Smooth muscle cell of the brain vasculature (primary cell): ENCODE measurements around the gene DNAAF8.

Experiments used
- DNase-seq: peaks from one replicate; pipeline ENCODE4 v3.0.0-alpha.2; 2012; ENCODE audit warnings: low read depth, low spot score

Gene DNAAF8

DNA sequence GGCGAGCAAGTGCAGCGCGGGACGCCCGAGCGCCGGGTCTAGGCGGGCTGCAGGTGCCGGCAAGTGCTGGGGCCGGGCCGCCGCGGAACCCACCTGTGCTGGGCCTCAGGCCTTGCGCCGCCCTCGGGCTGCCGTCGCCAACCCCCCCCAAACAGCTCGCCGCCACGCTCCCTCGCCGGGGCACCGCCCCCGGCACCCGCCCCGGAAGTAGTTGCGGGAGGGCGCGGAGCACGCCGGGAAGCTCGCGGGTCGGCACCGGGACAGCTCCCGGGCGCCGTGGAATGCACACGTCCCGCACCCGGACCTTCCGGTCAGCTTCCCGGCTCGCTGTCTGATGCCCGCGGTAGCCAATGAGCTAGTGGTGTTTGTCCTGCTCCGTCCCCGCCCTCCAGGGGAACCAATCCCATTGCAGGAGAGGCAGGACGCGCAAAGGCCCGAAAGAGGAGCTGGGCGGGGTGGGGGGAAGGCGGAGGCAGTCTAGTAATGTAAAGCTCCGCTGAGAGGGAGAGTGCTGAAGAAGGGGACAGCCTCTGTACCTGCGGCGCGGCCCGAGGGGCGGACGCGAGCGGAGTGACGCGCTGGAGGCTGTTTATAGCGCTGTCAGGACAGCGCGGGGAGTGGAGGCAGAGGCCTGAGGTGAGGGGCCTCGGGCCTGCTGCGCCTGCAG lies at the start of gene DNAAF8, which contains the start of gene ANKS3:
DNAAF8 (plus strand) TSS at position 475 of the 667 bp plus-strand sequence. CDS start 1,978 bp downstream, outside the sequence.
ANKS3 (minus strand) TSS at position 209 of the 667 bp plus-strand sequence. CDS start 4,122 bp downstream, outside the sequence.
- DNase-seq, result peak; percentile 84

GRCh38 chr16:4684763-4685162 lies 49.6 kb upstream of the DNAAF8 start:
- no peak for DNase-seq

DNA sequence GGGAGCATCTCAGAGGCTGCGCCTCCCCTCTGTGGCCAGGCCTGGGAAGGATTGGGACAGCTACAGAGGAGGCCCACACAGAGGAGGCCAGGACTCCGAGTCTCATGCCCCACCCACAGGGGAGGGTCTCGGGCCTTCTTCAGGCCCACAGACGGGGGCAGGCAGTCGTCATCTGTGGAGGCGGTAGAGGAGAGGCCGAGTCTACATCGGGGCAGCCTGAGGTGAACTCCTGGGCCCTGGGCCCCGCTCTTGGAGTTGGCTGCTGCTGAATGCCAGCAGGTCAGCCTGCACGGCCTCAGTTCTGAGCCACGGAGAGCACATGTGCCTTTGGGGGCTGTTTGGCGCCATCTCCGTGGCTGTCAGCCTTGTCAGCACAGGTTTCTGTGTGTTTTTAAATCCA lies 49.0 kb upstream of the DNAAF8 start:
- no peak for DNase-seq

DNA sequence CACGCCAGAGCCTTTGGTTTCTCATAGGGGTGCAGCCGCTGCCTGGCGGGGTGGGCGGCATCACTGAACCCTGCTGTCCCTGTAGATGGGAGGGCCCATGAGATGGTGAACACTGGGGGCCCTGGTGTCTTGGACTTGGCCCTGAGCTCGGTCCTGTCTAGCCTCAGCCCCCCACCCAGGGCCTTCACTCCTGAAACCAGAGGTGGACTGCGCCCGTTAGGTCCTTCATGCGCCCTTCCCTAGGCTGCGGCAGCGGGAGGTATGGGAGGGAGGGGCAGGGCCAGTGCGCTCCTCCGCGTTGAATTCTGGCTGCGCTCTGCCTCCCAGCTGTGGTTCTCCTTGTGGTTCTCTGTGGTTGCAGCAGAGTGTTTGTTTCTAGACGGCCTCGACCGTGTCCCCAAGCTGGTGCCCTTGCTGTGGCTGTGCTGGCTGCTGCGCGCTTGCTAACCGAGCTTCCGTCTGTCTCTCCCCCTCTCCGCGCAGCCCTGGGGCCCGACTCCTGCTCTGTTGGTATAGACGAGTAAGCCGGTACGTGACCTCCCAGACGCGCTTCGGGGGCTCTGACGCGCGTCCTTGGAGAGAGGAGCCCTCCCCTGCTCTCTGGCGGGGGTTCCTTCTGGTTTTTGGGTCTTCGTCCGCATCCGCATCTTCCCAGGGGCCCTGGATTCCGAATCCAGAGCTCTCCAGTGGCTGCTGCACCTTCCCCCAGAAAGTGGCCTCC lies 48.4 kb upstream of the DNAAF8 start:
- DNase-seq, result no peak

- DNase-seq, result no peak
These were observed 47.7 kb upstream of the DNAAF8 start for GRCh38 chr16:4686497-4687210.

DNA sequence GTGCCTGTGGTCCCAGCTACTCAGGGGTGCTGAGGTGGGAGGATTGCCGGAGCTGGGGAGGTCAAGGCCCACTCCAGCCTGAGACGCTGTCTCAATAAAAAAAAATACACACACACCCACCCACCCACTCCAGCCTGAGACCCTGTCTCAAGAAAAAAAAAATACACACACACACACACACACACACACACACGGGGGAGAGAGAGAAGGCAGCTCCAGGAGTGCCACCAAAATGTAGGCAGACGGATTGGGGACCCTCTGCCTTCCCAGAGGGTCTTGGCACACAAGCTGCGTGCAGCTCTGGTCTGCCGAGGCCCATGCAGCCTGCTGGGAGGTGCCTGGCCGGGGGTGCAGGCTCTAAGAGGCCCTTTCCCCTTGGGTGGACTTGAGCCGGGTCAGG lies 46.9 kb upstream of the DNAAF8 start:
- DNase-seq, result no peak

DNA sequence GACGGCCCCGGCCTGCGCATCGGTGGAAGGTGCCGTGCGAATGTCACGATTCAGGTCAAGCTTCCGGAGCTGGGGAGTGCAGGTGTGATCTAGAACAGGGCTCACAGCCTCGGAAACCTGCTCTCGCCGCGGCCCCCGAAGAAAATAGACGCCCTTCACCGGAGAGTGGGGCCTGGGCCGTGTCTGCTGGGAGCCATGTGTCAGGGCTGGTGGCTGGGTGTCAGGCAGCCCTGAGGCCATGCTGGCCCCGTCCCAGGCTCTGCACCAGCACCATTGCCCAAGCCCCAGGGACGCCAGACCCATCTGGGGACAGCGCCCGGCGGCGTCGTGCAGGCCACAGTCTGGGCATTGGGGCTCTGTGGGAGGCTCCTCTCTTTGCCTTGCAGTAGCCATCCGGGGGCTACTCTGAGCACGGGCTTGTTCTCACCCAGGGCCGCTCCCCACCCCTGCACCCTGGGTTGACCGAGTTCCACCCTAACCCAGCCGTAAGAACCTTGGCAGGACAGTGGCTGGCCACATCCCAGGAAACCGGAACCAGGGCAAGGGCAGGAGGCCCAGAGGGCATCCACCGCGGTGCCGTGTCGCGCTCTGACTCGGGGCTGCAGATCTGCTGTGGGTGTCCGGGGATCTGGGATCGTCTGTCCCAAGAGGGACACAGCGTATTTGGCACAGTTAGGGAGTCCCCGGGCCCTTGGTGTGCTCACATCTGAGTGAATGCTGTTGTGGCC lies 46.2 kb upstream of the DNAAF8 start:
- no peak for DNase-seq

DNA sequence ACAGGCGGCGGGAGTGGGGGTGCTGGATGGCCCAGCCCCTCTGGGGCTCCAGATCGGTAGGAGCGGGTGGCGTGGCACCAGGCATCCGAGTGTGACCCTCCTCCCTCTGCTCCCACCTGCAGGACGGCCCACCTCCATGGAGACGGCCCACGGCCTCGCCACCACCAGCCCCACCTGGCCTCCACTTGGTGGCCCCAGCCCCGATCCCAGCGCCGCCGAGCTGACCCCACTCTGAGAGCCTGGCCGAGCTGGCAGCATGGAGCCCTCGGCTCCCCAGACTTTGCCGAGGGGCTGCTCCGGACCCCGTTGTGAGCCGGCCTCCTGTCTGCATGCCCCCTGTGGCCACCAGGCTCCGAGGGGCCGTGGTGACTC lies 45.7 kb upstream of the DNAAF8 start:
- no peak for DNase-seq

DNA sequence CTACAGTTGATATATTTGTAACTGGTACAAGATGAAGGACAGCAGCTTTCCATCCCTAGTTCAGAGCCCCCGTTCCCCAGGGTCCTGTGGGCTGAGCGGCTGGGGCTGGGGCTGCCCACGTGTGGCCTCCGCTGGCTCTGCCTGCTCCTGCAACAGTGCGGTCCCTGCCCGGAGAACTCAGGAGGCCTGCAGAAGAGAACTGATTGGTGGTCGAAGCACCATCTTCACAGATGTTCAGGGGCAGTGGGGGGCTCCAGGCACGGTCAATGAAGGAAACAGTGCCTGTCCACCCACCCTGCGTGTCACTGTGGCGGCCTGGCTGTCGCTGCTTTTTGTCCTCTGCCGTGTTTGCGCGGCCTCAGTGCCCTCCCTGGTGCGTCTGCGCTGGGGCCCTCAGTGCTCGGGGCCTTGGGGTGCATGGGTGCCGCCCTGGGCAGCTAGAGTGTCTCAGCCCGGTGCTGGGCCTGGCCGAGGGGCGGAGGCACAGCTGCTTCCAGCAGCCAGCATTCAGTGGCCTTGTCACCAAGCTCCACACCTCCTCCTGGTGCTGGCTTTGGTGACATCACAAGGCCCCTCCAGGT lies 45.2 kb upstream of the DNAAF8 start:
- no peak for DNase-seq

- DNase-seq, result no peak
These were observed 44.3 kb upstream of the DNAAF8 start for GRCh38 chr16:4689864-4690704.

DNA sequence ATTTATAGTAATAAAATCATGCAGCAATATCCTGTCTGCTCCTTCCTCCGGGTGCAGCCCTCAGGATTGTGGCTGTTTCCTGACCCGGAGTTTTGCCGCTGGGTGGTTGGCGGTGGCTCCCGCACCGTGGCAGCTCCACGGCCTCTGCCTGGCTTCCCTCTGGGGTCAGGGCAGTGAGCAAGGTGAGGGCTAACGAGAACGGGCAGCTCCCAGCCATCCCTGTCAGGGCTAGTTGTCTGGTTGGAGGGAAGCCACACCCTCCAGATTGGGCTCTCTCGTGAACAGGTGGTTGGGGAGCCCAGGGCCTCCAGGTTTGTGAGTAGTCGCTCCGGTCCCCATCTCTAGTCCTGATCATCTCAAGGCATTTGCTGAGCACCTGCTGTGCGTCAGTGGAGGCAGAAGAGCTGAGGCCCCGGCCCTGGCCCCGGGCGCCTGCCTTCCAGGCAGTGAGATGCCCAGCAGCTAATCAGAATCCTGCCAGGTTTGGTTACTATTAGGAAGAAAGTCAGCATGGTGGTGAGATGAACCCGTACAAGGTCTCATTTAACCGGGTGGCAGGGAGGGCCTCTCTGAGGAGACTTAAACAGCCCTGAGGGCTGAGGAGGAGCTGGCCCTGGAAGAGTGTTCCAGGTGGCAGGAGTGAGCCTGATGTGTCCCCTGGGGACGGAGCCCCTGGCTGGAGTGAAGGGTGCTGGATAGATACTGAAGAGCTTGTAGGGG lies 43.2 kb upstream of the DNAAF8 start:
- no peak for DNase-seq

DNA sequence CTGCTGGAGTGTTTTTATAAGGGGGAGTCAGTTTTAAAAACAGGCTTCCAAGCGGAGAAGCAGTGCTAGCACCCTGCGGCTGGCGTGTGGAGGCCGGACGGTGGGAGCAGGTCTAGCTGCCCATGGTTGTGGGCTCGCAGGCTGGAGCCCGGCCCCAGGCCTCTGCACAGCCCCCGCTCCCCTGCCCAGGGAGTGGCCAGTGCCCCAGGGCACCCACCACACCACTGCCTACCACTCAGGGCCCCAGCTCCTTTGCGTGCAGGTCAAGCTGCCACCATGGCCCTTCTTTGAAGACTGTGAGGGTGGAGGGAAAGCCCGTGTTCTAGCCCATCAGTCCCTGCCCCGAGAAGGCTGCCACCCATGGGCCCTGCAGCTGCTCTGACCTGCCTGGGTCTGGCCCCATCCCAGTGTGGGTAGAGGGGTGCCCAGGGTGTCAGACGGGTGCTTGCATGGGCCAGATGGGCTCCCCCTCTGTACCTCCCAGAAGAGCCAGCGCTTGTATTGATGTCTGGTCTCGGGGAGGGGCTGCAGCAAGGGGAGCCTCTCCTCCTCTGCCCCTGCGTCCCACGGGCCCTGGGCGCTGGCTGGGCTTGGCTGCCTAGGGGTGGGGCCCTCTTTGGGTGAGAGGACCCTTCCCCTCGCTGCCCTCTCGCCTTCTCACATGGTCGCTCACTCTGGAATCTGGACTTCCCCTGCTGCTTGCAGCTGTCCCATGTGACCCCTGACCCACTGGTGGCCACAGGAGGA lies 42.5 kb upstream of the DNAAF8 start:
- no peak for DNase-seq

DNA sequence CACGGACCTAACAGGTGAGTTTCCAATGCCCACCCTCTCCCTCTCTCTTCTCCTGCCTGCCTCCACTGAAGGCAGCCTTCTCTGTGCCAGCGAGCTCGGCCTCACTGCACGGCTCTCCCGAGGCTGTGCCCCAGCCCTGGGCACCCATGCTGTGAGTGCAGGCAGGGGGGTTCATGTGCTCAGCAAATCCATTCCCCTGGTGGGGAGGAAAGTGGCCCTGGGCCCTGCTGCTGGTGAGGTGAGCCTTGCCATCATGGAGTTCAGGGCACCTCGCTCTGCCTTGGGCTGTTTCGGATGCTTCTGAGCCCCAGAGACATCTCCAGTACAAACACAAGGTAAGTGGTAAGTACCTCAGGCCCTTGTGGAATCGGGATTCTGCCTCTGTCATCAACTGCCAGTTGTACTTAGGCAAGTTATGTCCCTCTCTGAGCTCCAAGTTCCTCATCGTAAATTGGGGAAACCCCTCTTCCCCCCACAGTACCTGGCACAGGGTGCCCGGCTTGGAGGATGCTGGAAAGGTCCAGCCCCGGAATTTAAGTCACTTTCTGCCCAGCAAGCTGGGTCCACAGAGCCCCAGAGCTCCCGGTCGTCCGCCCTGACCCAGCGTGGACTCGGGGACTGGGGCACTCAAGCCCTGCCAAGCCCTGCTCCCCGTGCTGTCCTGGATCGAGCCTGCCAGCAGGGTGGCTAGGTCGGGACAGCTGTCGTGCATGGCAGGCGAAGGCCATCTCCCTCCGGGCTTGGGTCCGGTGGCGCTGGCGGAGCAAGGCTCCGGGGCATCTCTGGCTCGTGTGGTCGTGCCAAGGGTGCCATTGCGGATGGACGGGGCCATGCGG lies 41.7 kb upstream of the DNAAF8 start:
- DNase-seq, result no peak

- peak; percentile 83 for DNase-seq
These were observed 40.9 kb upstream of the DNAAF8 start, which contains the start of gene NUDT16L1 for GRCh38 chr16:4693296-4693955. Gene NUDT16L1 (plus strand): TSS chr16:4693562. CDS start chr16:4693727, 165 bp downstream.

DNA sequence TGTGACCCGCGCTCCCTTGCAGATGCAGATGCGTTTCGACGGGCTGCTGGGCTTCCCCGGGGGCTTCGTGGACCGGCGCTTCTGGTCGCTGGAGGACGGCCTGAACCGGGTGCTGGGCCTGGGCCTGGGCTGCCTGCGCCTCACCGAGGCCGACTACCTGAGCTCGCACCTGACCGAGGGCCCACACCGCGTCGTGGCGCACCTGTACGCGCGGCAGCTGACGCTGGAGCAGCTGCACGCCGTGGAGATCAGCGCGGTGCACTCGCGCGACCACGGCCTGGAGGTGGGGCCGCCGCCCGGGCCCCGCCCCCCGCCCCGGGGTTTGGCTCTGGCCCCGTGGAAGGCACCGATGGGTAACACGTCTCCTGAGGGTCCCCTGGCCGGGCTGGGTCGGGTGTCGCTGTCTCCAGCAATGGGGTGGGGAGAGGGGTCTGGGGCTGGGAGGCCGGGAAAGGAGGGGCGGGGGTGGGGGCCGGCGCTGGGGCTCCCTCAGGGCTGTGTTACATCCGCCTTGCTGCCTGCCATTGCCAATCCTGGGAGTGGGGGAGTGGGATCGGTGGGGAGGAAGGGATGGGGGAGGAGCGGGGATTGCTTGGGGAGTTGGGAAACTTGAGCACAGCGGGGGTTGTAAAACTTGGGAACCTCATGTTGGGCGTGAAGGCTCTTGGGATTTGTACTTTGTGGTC lies 40.2 kb upstream of the DNAAF8 start:
- no peak for DNase-seq

DNA sequence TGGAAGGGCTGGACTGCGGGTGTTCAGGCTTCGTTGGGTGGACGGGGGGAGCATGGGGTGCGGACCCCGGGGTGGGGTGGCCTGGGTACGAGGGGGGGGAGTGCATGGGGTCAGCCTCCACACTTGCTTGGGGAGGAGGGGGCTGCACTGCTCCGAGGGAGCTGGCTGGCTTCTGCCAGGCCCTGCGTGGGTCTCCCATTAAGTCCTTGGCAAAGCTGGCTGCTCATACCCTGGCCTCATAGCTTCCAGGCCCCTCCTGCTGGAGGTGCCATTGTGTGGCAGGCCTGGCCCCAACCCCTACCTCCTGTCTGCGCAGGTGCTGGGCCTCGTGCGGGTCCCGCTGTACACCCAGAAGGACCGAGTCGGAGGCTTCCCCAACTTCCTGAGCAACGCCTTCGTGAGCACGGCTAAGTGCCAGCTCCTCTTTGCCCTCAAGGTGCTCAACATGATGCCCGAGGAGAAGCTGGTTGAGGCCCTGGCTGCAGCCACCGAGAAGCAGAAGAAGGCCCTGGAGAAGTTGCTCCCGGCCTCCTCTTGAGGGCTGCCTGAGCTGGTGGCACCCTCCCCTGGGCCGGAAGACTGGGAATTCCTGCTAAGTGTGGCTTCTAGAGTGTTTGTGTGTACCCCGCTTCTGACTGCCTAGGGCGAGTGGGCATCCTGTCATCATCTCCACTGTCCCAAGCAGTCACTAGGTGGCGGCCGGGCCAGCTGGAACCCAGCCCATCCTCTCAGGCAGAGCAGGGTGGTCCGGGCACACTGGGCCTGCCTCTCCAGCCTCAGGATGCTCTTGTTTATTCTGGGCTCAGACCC lies 39.5 kb upstream of the DNAAF8 start:
- DNase-seq, result no peak
